GM18505 (cell line): ENCODE results near the gene CDHR2.
A peak's percentile ranks its signal among the peaks of the same experiment; 100 is the strongest.

Experiments
- ATAC-seq: cut with Tn5 transposase; IDR thresholded peaks from one replicate; pipeline ENCODE4 v1.9.1; 2021; ENCODE audit not compliant: unreplicated experiment
- POLR2A ChIP-seq: IDR thresholded peaks from 4 replicates; pipeline ENCODE4 v1.6.1; 2011; ENCODE audit warnings: borderline replicate concordance; ENCODE audit not compliant: insufficient read depth, insufficient read length; ENCODE audit errors: extremely low read depth

The CDHR2 gene

GRCh38 chr5:176606875-176607274 is 57.7 kb downstream of the CDHR2 start:
- no peak for ATAC-seq
- TF ChIP-seq POLR2A, result no peak

- no peak for TF ChIP-seq POLR2A
These were observed 59.1 kb downstream of the CDHR2 start for GRCh38 chr5:176608142-176608705.

GRCh38 chr5:176608937-176609723 is 60.0 kb downstream of the CDHR2 start:
- no peak for TF ChIP-seq POLR2A

More at GRCh38 chr5:176608142-176608705, 59.1 kb downstream of the CDHR2 start:
- ATAC-seq, result no peak

GRCh38 chr5:176609724-176610434 is 60.7 kb downstream of the CDHR2 start, which contains the start of gene GPRIN1:
Gene GPRIN1 (minus strand): TSS chr5:176610156. CDS start chr5:176599834, 10,322 bp downstream.
- no peak for TF ChIP-seq POLR2A
- peak; percentile 81 for ATAC-seq

More at GRCh38 chr5:176608937-176609723, 60.0 kb downstream of the CDHR2 start:
- ATAC-seq, result peak; percentile 20

- ATAC-seq, result no peak
- TF ChIP-seq POLR2A, result no peak
These were observed 61.3 kb downstream of the CDHR2 start for GRCh38 chr5:176610435-176610773.

- TF ChIP-seq POLR2A, result no peak
- ATAC-seq, result no peak
These were observed 62.3 kb downstream of the CDHR2 start for GRCh38 chr5:176611435-176611834.

- ATAC-seq, result no peak
- TF ChIP-seq POLR2A, result no peak
These were observed 62.9 kb downstream of the CDHR2 start for GRCh38 chr5:176612008-176612407.

GRCh38 chr5:176612855-176613254 is 63.7 kb downstream of the CDHR2 start:
- no peak for ATAC-seq
- no peak for TF ChIP-seq POLR2A

- no peak for ATAC-seq
- TF ChIP-seq POLR2A, result no peak
These were observed 65.8 kb downstream of the CDHR2 start for GRCh38 chr5:176614805-176615478.

GRCh38 chr5:176616511-176616910 is 67.4 kb downstream of the CDHR2 start:
- TF ChIP-seq POLR2A, result no peak
- no peak for ATAC-seq

GRCh38 chr5:176618783-176619182 is 69.6 kb downstream of the CDHR2 start:
- no peak for TF ChIP-seq POLR2A
- no peak for ATAC-seq

GRCh38 chr5:176619203-176619568 is 70.0 kb downstream of the CDHR2 start:
- no peak for ATAC-seq
- TF ChIP-seq POLR2A, result no peak
